ENCODE measurements around the gene FMOD.
A peak's percentile ranks its signal among the peaks of the same experiment; 100 is the strongest.
"Not testable (repeated sequence)": the region's sequence is repeated elsewhere in the genome, so short reads cannot be mapped to it uniquely, and the experiment has no call there.

FMOD gene

GRCh38 chr1:203305809-203306088 lies 45.2 kb downstream of the FMOD start:
- Histone ChIP-seq H2AFZ (ENCODE audit: low read length, unreplicated experiment) (peak overlapping the region; percentile 43), H3K79me2 (ENCODE audit: control insufficient read depth, insufficient read depth, low read length, unreplicated experiment) (no peaks in the 10 kb centered on the region)

DNA sequence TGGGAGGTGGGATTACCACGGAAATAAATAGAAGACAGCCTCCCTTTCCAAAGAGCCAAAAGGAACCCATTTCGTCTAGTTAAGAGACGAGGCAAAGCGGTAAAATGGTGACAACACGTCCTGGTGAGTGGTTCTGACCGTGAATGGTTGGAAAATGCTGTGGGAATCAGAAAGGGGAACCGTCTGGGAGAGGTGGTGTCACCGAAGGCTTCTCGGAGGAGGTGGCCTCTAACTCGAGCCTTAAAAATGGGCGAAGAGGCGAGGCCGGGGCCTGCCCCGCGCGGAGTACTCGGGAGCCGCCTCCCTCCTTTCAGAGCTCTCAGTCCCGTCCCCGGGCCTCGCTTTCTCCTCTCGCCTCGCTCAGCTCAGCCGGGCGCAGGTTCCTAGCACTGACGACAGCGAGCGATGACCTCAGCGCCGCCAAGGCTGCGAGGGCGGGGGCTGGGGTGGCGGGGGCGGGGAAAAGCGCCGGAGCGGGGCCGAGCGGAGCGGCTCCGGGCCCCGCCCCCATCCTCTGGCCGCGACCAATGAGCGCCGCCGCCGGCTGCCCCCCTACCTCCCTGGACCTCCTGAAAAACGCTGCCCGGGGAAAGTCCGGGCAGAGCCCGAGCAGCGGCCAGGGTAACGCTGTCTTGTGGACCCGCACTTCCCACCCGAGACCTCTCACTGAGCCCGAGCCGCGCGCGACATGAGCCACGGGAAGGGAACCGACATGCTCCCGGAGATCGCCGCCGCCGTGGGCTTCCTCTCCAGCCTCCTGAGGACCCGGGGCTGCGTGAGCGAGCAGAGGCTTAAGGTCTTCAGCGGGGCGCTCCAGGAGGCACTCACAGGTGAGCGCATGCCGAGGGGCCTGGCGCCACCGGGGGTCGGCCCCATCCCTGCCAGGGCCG lies 45.8 kb downstream of the FMOD start, which contains the start of gene BTG2:
Gene BTG2, plus strand, starts transcription at position 601 of the 890 bp plus-strand sequence. Its CDS starts 88 bp downstream, at position 689.
- H2AFZ ChIP-seq (ENCODE audit: low read length, unreplicated experiment): peak within 1 kb of the TSS; percentile 98
- H3K79me2 ChIP-seq (ENCODE audit: control insufficient read depth, insufficient read depth, low read length, unreplicated experiment): no peaks in the 10 kb centered on the region
- peaks cover 10% of the 10 kb centered on the region for H3K4me1 ChIP-seq (ENCODE audit: control insufficient read depth, insufficient read depth, low read length, unreplicated experiment)
- peak within 1 kb of the TSS; percentile 92 for H3K4me3 ChIP-seq (ENCODE audit: low read depth, low read length)
- H3K27ac ChIP-seq (ENCODE audit: low read depth, low read length): peak within 1 kb of the TSS; percentile 47; the same call in 1 of the 2 replicates
- H3K27me3 ChIP-seq (ENCODE audit: insufficient read depth, low read length): peaks cover 10% of the 10 kb centered on the region
- no peaks in the 10 kb centered on the region for H3K36me3 ChIP-seq (ENCODE audit: insufficient read depth, low read length)

More at GRCh38 chr1:203305809-203306088, 45.2 kb downstream of the FMOD start:
- Histone ChIP-seq H3K4me1 (ENCODE audit: control insufficient read depth, insufficient read depth, low read length, unreplicated experiment) (peaks cover 10% of the 10 kb centered on the region), H3K4me3 (ENCODE audit: low read depth, low read length) (peak overlapping the region; percentile 92), H3K27me3 (ENCODE audit: insufficient read depth, low read length) (peaks cover 6% of the 10 kb centered on the region; the same call in 1 of the 2 replicates), H3K27ac (ENCODE audit: low read depth, low read length) (peak overlapping the region; percentile 47; the same call in 1 of the 2 replicates), H3K36me3 (ENCODE audit: insufficient read depth, low read length) (no peaks in the 10 kb centered on the region)

DNA sequence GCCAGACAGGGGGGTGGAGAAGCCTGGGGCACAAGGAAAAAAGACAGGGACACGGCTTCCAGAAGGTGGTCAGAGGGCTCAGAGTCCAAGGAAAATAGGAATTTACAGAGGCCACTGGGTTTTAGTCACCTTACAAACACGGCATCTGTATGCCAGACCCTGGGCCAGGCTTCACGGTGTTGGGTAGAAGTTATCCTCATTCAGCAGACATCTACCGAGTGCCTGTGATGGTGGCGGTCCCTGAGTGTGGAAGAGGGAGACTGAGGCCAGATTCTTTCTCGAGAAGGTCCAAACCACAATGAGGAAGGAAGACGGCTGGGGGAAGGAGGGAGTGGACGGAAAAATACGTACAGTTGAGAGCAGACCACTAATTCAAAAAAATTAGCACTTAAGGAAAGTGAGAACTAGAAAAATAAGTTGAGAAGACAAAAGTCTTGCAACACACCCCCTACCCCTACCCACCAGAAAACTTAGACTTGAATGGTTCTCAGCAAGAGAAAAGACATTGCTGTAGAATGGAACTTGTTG lies 46.5 kb downstream of the FMOD start:
- Histone ChIP-seq H3K27ac (ENCODE audit: low read depth, low read length) (peak overlapping the region; percentile 35; the same call in 1 of the 2 replicates), H2AFZ (ENCODE audit: low read length, unreplicated experiment) (peak overlapping the region; percentile 98), H3K4me1 (ENCODE audit: control insufficient read depth, insufficient read depth, low read length, unreplicated experiment) (peaks cover 10% of the 10 kb centered on the region), H3K27me3 (ENCODE audit: insufficient read depth, low read length) (peaks cover 14% of the 10 kb centered on the region), H3K79me2 (ENCODE audit: control insufficient read depth, insufficient read depth, low read length, unreplicated experiment) (no peaks in the 10 kb centered on the region), H3K36me3 (ENCODE audit: insufficient read depth, low read length) (no peaks in the 10 kb centered on the region), H3K4me3 (ENCODE audit: low read depth, low read length) (peak overlapping the region; percentile 72)

DNA sequence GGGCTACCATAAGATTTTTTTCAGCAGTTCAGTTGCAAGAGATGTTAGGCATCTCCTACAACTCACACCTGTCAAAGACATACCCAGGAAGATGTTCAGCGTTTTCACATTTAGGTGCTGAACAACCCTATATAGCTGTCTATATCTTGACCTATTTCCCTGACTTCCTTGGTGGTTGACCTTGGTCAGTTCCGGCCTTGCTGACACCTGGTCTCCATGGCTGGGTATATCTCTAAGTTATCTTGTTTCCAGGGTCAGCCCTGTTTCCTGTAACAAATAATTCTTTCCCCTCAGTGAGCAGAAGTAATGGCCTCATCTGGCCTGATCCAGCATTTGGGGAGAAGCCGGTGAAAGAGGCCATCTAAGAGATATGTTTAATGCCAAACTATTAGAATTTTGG lies 48.0 kb downstream of the FMOD start:
- Histone ChIP-seq H3K4me3 (ENCODE audit: low read depth, low read length) (no peak overlapping the region), H3K79me2 (ENCODE audit: control insufficient read depth, insufficient read depth, low read length, unreplicated experiment) (no peaks in the 10 kb centered on the region), H3K27me3 (ENCODE audit: insufficient read depth, low read length) (peaks cover 18% of the 10 kb centered on the region), H2AFZ (ENCODE audit: low read length, unreplicated experiment) (no peak overlapping the region), H3K36me3 (ENCODE audit: insufficient read depth, low read length) (no peaks in the 10 kb centered on the region), H3K4me1 (ENCODE audit: control insufficient read depth, insufficient read depth, low read length, unreplicated experiment) (peaks cover 10% of the 10 kb centered on the region), H3K27ac (ENCODE audit: low read depth, low read length) (no peak overlapping the region)

DNA sequence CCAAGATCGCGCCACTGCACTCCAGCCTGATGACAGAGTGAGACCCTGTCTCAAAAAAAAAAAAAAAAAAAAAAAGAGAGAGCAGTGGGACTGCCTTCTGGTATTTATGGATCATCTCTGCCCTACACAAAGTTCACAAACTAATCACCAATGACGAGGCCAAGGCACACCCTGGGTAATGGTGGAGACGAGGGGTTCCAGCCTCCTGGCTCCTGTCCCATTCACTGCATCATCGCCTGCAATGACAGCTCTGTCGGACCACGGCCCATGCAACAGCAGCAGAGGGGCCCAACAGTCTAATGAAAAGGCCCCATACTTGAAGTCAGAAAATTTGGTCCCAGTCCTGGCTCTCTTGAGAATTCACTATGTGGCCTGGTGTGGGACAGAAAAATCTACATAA lies 48.5 kb downstream of the FMOD start:
- Histone ChIP-seq H2AFZ (ENCODE audit: low read length, unreplicated experiment) (no peak overlapping the region), H3K4me1 (ENCODE audit: control insufficient read depth, insufficient read depth, low read length, unreplicated experiment) (peaks cover 10% of the 10 kb centered on the region), H3K27ac (ENCODE audit: low read depth, low read length) (no peak overlapping the region), H3K79me2 (ENCODE audit: control insufficient read depth, insufficient read depth, low read length, unreplicated experiment) (no peaks in the 10 kb centered on the region), H3K36me3 (ENCODE audit: insufficient read depth, low read length) (no peaks in the 10 kb centered on the region), H3K27me3 (ENCODE audit: insufficient read depth, low read length) (peaks cover 18% of the 10 kb centered on the region), H3K4me3 (ENCODE audit: low read depth, low read length) (no peak overlapping the region)

GRCh38 chr1:203301331-203301668 lies 49.6 kb downstream of the FMOD start:
- no peaks in the 10 kb centered on the region for H3K36me3 ChIP-seq (ENCODE audit: insufficient read depth, low read length)
- peaks cover 18% of the 10 kb centered on the region for H3K27me3 ChIP-seq (ENCODE audit: insufficient read depth, low read length)
- no peak overlapping the region for H3K27ac ChIP-seq (ENCODE audit: low read depth, low read length)
- H3K4me3 ChIP-seq (ENCODE audit: low read depth, low read length): no peak overlapping the region
- H2AFZ ChIP-seq (ENCODE audit: low read length, unreplicated experiment): no peak overlapping the region
- no peaks in the 10 kb centered on the region for H3K79me2 ChIP-seq (ENCODE audit: control insufficient read depth, insufficient read depth, low read length, unreplicated experiment)
- peaks cover 3% of the 10 kb centered on the region for H3K4me1 ChIP-seq (ENCODE audit: control insufficient read depth, insufficient read depth, low read length, unreplicated experiment)

GRCh38 chr1:203300441-203301330 lies 50.2 kb downstream of the FMOD start:
- peaks cover 18% of the 10 kb centered on the region for H3K27me3 ChIP-seq (ENCODE audit: insufficient read depth, low read length)
- no peaks in the 10 kb centered on the region for H3K79me2 ChIP-seq (ENCODE audit: control insufficient read depth, insufficient read depth, low read length, unreplicated experiment)
- H3K36me3 ChIP-seq (ENCODE audit: insufficient read depth, low read length): no peaks in the 10 kb centered on the region
- no peak overlapping the region for H2AFZ ChIP-seq (ENCODE audit: low read length, unreplicated experiment)
- H3K4me3 ChIP-seq (ENCODE audit: low read depth, low read length): no peak overlapping the region
- H3K27ac ChIP-seq (ENCODE audit: low read depth, low read length): no peak overlapping the region
- peaks cover 3% of the 10 kb centered on the region for H3K4me1 ChIP-seq (ENCODE audit: control insufficient read depth, insufficient read depth, low read length, unreplicated experiment)

- not testable (repeated sequence) for H3K4me1 ChIP-seq (ENCODE audit: control insufficient read depth, insufficient read depth, low read length, unreplicated experiment); H2AFZ ChIP-seq (ENCODE audit: low read length, unreplicated experiment); H3K27ac ChIP-seq (ENCODE audit: low read depth, low read length); H3K4me3 ChIP-seq (ENCODE audit: low read depth, low read length); H3K36me3 ChIP-seq (ENCODE audit: insufficient read depth, low read length); H3K79me2 ChIP-seq (ENCODE audit: control insufficient read depth, insufficient read depth, low read length, unreplicated experiment)
- peaks cover 26% of the 10 kb centered on the region for H3K27me3 ChIP-seq (ENCODE audit: insufficient read depth, low read length)
Observed at GRCh38 chr1:203299719-203300429, 51.0 kb downstream of the FMOD start.

DNA sequence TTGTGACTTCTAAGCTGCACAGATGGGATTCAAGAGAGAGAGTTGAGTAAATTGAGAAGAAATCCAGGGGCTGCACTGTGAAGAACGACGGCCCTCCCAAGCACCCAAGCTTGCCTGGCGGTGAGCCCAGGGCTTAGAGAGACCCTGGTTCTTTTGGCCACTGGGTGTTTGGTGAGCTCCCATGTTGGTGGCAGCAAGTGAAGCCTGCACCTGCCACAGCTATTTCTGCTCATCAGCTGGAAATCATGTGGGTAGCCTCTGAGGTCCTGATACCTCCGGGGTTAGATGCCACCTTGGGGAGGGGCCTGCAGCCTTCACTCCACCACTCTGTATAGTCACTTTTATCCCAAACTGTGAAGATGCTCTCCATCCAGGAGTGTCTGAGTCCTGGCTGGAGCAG lies 51.8 kb downstream of the FMOD start:
- no peaks in the 10 kb centered on the region for H3K79me2 ChIP-seq (ENCODE audit: control insufficient read depth, insufficient read depth, low read length, unreplicated experiment)
- no peak overlapping the region for H3K4me3 ChIP-seq (ENCODE audit: low read depth, low read length)
- H2AFZ ChIP-seq (ENCODE audit: low read length, unreplicated experiment): no peak overlapping the region
- H3K36me3 ChIP-seq (ENCODE audit: insufficient read depth, low read length): no peaks in the 10 kb centered on the region
- no peaks in the 10 kb centered on the region for H3K4me1 ChIP-seq (ENCODE audit: control insufficient read depth, insufficient read depth, low read length, unreplicated experiment)
- peaks cover 29% of the 10 kb centered on the region for H3K27me3 ChIP-seq (ENCODE audit: insufficient read depth, low read length)
- no peak overlapping the region for H3K27ac ChIP-seq (ENCODE audit: low read depth, low read length)

GRCh38 chr1:203296460-203297073 lies 54.4 kb downstream of the FMOD start:
- H3K79me2 ChIP-seq (ENCODE audit: control insufficient read depth, insufficient read depth, low read length, unreplicated experiment): no peaks in the 10 kb centered on the region
- no peaks in the 10 kb centered on the region for H3K36me3 ChIP-seq (ENCODE audit: insufficient read depth, low read length)
- H2AFZ ChIP-seq (ENCODE audit: low read length, unreplicated experiment): no peak overlapping the region
- H3K4me3 ChIP-seq (ENCODE audit: low read depth, low read length): no peak overlapping the region
- peaks cover 35% of the 10 kb centered on the region for H3K27me3 ChIP-seq (ENCODE audit: insufficient read depth, low read length)
- H3K27ac ChIP-seq (ENCODE audit: low read depth, low read length): no peak overlapping the region
- no peaks in the 10 kb centered on the region for H3K4me1 ChIP-seq (ENCODE audit: control insufficient read depth, insufficient read depth, low read length, unreplicated experiment)

All from ACC112 (cell line).